ENCODE measurements around the gene TIMMDC1. TPM values are rescaled to one million over a fixed set of nuclear protein-coding genes. Genes with fewer than 3 reads are reported as not detected.

Gene TIMMDC1
- total RNA-seq, 1 experiment from 2014 or later = 96.7 TPM

GRCh38 chr3:119457246-119457645 is 41.1 kb upstream of the TIMMDC1 start:
- ChIA-PET CTCF (no interaction called here), POLR2A (ENCODE audit: low non-redundant PET) (no interaction called here)
- BruUV-seq (replicated peaks) = no TSS peak
- peaks cover 91% of the 10 kb centered on the region for H3K36me3 ChIP-seq (ENCODE audit: insufficient read depth, low read length, poor library complexity, severe bottlenecking)
- intact Hi-C loops (cut with micrococcal nuclease; ENCODE audit: unreplicated experiment) = no loop called here
- H3K27me3 ChIP-seq (replicated peaks; ENCODE audit: insufficient read depth, low read depth, low read length, poor library complexity) = no peaks in the 10 kb centered on the region
- H3K27ac ChIP-seq (ENCODE audit: low read depth, low read length, poor library complexity, severe bottlenecking) = no peak overlapping the region
- no peak for TF ChIP-seq EZH2 (IDR thresholded peaks at IDR 0.05; ENCODE audit: borderline replicate concordance, low read depth, low read length, poor library complexity, severe bottlenecking)
- peaks cover 5% of the 10 kb centered on the region for H3K4me1 ChIP-seq (ENCODE audit: insufficient read depth, low read length, poor library complexity, severe bottlenecking)
- no peak overlapping the region for H3K4me3 ChIP-seq (ENCODE audit: low read depth, low read length, poor library complexity, severe bottlenecking)
- no peaks in the 10 kb centered on the region for H3K9me3 ChIP-seq (ENCODE audit: low read depth, low read length, poor library complexity, severe bottlenecking)
- no peak for DNase-seq (ENCODE audit: low spot score)

GRCh38 chr3:119463171-119464169 is 34.9 kb upstream of the TIMMDC1 start, which contains the start of gene TMEM39A:
TMEM39A (minus strand) TSS chr3:119463615; CDS start chr3:119462074, 1,541 bp downstream.
- CTCF ChIA-PET = interaction anchor here (0.5 to 0.7 kb wide), 2 partner anchors 213 to 222 kb away, joined by 3 to 9 read pairs; no protein-coding TSS in a partner anchor
- Histone ChIP-seq H3K4me1 (ENCODE audit: insufficient read depth, low read length, poor library complexity, severe bottlenecking) (peaks cover 10% of the 10 kb centered on the region), H3K27me3 (replicated peaks; ENCODE audit: insufficient read depth, low read depth, low read length, poor library complexity) (no peaks in the 10 kb centered on the region), H3K9me3 (ENCODE audit: low read depth, low read length, poor library complexity, severe bottlenecking) (no peaks in the 10 kb centered on the region), H3K27ac (ENCODE audit: low read depth, low read length, poor library complexity, severe bottlenecking) (peak within 1 kb of the TSS; percentile 79), H3K4me3 (ENCODE audit: low read depth, low read length, poor library complexity, severe bottlenecking) (peak within 1 kb of the TSS; percentile 81), H3K36me3 (ENCODE audit: insufficient read depth, low read length, poor library complexity, severe bottlenecking) (peaks cover 33% of the 10 kb centered on the region)
- no peak for TF ChIP-seq CTCF (conservative IDR thresholded peaks at IDR 0.05; ENCODE audit: low read depth, low read length)
- TF ChIP-seq EZH2 (IDR thresholded peaks at IDR 0.05; ENCODE audit: borderline replicate concordance, low read depth, low read length, poor library complexity, severe bottlenecking) = no peak
- DNase-seq (ENCODE audit: low spot score) = peak; percentile 99
- POLR2A ChIA-PET (ENCODE audit: low non-redundant PET) = no interaction called here
- intact Hi-C loops (cut with micrococcal nuclease; ENCODE audit: unreplicated experiment) = no loop called here
- TSS peak; percentile 75 for BruUV-seq (replicated peaks)

GRCh38 chr3:119468041-119468440 is 30.3 kb upstream of the TIMMDC1 start:
- TF ChIP-seq CTCF (conservative IDR thresholded peaks at IDR 0.05; ENCODE audit: low read depth, low read length) (no peak), EZH2 (IDR thresholded peaks at IDR 0.05; ENCODE audit: borderline replicate concordance, low read depth, low read length, poor library complexity, severe bottlenecking) (no peak)
- ChIA-PET POLR2A (ENCODE audit: low non-redundant PET) (interaction anchor here (0.6 kb wide), 1 partner anchor 48 kb away, joined by 3 read pairs; no protein-coding TSS in a partner anchor), CTCF (no interaction called here)
- intact Hi-C loops (cut with micrococcal nuclease; ENCODE audit: unreplicated experiment) = no loop called here
- H3K27ac ChIP-seq (ENCODE audit: low read depth, low read length, poor library complexity, severe bottlenecking) = peak overlapping the region; percentile 78
- no peaks in the 10 kb centered on the region for H3K27me3 ChIP-seq (replicated peaks; ENCODE audit: insufficient read depth, low read depth, low read length, poor library complexity)
- H3K4me3 ChIP-seq (ENCODE audit: low read depth, low read length, poor library complexity, severe bottlenecking) = no peak overlapping the region
- peaks cover 8% of the 10 kb centered on the region for H3K36me3 ChIP-seq (ENCODE audit: insufficient read depth, low read length, poor library complexity, severe bottlenecking)
- H3K4me1 ChIP-seq (ENCODE audit: insufficient read depth, low read length, poor library complexity, severe bottlenecking) = peaks cover 7% of the 10 kb centered on the region
- no peaks in the 10 kb centered on the region for H3K9me3 ChIP-seq (ENCODE audit: low read depth, low read length, poor library complexity, severe bottlenecking)
- no TSS peak for BruUV-seq (replicated peaks)
- no peak for DNase-seq (ENCODE audit: low spot score)

Data from A673 (cell line).